ENCODE data around the gene CCDC187. TPM values are rescaled to one million over a fixed set of nuclear protein-coding genes. Genes with fewer than 3 reads are reported as not detected.

Gene CCDC187
- total and polyA plus RNA-seq, 2 of the 8 experiments (the other 6 are each of a cell fraction or from before 2014, with no cell fraction given) = 0.02 TPM; not detected in 1

- Histone ChIP-seq H3K4me2 (ENCODE audit: insufficient read depth in 1 of 2, low read depth in 2 of 2, low read length in 2 of 2) (no peak overlapping the region), H2AFZ (ENCODE audit: low read length) (no peak overlapping the region), H3K4me3 (ENCODE audit: extremely low read depth in 1 of 4, insufficient read depth in 2 of 4, low read depth in 3 of 4, low read length in 4 of 4) (no peak overlapping the region), H3K18ac (ENCODE audit: extremely low read depth, low read length) (no peak overlapping the region), H3K79me2 (ENCODE audit: control insufficient read depth in 1 of 2, insufficient read depth in 2 of 2, low read length in 2 of 2) (no peaks in the 10 kb centered on the region), H3K9ac (replicated peaks in 1 of 4; ENCODE audit: extremely low read depth in 1 of 4, low read depth in 3 of 4, low read length in 3 of 4) (no peak overlapping the region), H3K23me2 (ENCODE audit: low read depth, low read length) (peaks cover 4% of the 10 kb centered on the region; the same call in 1 of the 2 replicates), H2BK15ac (ENCODE audit: low read length) (no peak overlapping the region), H2BK20ac (ENCODE audit: low read length) (no peak overlapping the region), H3K36me3 (ENCODE audit: control insufficient read depth in 2 of 4, insufficient read depth in 4 of 4, low read length in 3 of 4) (no peaks in the 10 kb centered on the region), H3K79me1 (ENCODE audit: low read depth, low read length) (no peaks in the 10 kb centered on the region), H3K4ac (replicated peaks; ENCODE audit: insufficient read length, low read depth, low read length) (no peak overlapping the region), H3K27me3 (replicated peaks in 1 of 4; ENCODE audit: control insufficient read depth in 3 of 4, extremely low read depth in 1 of 4, insufficient read depth in 3 of 4, low read length in 3 of 4) (no peaks in the 10 kb centered on the region), H2BK120ac (replicated peaks; ENCODE audit: low read depth, low read length) (no peak overlapping the region), H3K23ac (ENCODE audit: insufficient read length) (no peak overlapping the region), H2BK12ac (ENCODE audit: low read depth, low read length) (no peak overlapping the region), H3K14ac (ENCODE audit: insufficient read length) (no peak overlapping the region), H2AK5ac (ENCODE audit: low read depth, low read length) (no peak overlapping the region), H3K27ac (ENCODE audit: low read depth, low read length) (no peak overlapping the region), H3K56ac (replicated peaks; ENCODE audit: insufficient read length, low read depth, low read length) (no peak overlapping the region), H2BK5ac (ENCODE audit: low read depth, low read length) (no peak overlapping the region), H4K8ac (ENCODE audit: extremely low read depth, insufficient read depth, low read length) (no peak overlapping the region; the same call in 1 of the 2 replicates), H4K91ac (replicated peaks; ENCODE audit: insufficient read length, low read length) (no peak overlapping the region), H4K5ac (ENCODE audit: insufficient read length, low read depth, low read length) (no peak overlapping the region), H3K4me1 (replicated peaks in 1 of 4; ENCODE audit: control insufficient read depth in 3 of 4, insufficient read depth in 4 of 4, low read length in 3 of 4) (peaks cover 0 to 8% (median 3%) of the 10 kb centered on the region in 4 experiments; a peak in 5 of 7 replicates), H4K20me1 (replicated peaks in 1 of 2; ENCODE audit: control insufficient read depth in 1 of 2, insufficient read depth in 2 of 2, low read length in 2 of 2) (no peaks in the 10 kb centered on the region), H3K9me3 (ENCODE audit: insufficient read depth in 2 of 2, low read depth in 1 of 2, low read length in 1 of 2) (no peaks in the 10 kb centered on the region)
- 80% methylated on average over 5 of the region's 6 CpGs; no CpG with 5 or more reads in 1 of the 2 experiments for WGBS, 2 experiments (ENCODE audit: extremely low coverage in 1 of 2, insufficient coverage in 1 of 2, insufficient read length in 1 of 2, insufficient replicate concordance in 2 of 2, low coverage in 1 of 2, low lambda C conversion rate in 2 of 2, missing lambda C conversion rate in 1 of 2)
- ChIA-PET CTCF (ENCODE audit: partially characterized antibody) (interaction anchor here (0.6 to 1.9 kb wide), 7 partner anchors 13 to 40 kb away, joined by 3 to 9 read pairs (median 3); no protein-coding TSS in a partner anchor), POLR2A (ENCODE audit: partially characterized antibody) (interaction anchor here (1.3 kb wide), 1 partner anchor 23 kb away, joined by 3 read pairs; no protein-coding TSS in a partner anchor)
- DNase-seq (ENCODE audit: low read depth in 1 of 2, low spot score in 2 of 2) (no peak), FAIRE-seq (no peak)
- TF ChIP-seq GTF2F1 (IDR thresholded peaks at IDR 0.05; ENCODE audit: borderline replicate concordance, low read depth, low read length) (no peak), NRF1 (IDR thresholded peaks at IDR 0.05; ENCODE audit: low read depth, low read length) (no peak), MAFK (IDR thresholded peaks at IDR 0.05; ENCODE audit: low read depth, low read length) (no peak), GABPA (IDR thresholded peaks at IDR 0.05; ENCODE audit: borderline replicate concordance, insufficient read depth, low read length) (no peak), TAF7 (optimal IDR thresholded peaks at IDR 0.05; ENCODE audit: borderline replicate concordance, low read depth, low read length) (no peak), RNF2 (IDR thresholded peaks at IDR 0.05; ENCODE audit: borderline replicate concordance, low read depth, low read length, missing control alignments, poor library complexity, severe bottlenecking) (no peak), TAF1 (IDR thresholded peaks at IDR 0.05; ENCODE audit: low read depth, low read length) (no peak)
Observed at GRCh38 chr9:136262671-136263178, 41.2 kb downstream of the CCDC187 start.
